AG04450 (cell line): ENCODE results near the gene TBL3. TPM values are rescaled to one million over a fixed set of nuclear protein-coding genes. Genes with fewer than 3 reads are reported as not detected.

Source experiments
- CTCF ChIA-PET: fragments of 300-600, 350-600 bp; formaldehyde crosslinking; extraction: SDS; loops from one replicate; lab custom pipeline; 2022; ENCODE audit warnings: antibody characterized with exemption, inconsistent platforms; lab: Charles Lee
- POLR2A ChIA-PET: fragments of 350-600 bp; formaldehyde crosslinking; extraction: SDS; loops from one replicate; lab custom pipeline; 2021; ENCODE audit warnings: antibody characterized with exemption, inconsistent platforms; lab: Yijun Ruan, JAX
- DNase-seq: peaks from one replicate; pipeline ENCODE4 v3.0.0-alpha.2; 2011; ENCODE audit warnings: low read depth, low spot score
- H3K27ac ChIP-seq: one replicate; pipeline ENCODE4 v1.5.1; 2012; ENCODE audit warnings: low read depth, low read length, control low read depth
- H3K27me3 ChIP-seq: one replicate; pipeline ENCODE4 v1.6.0; 2012; ENCODE audit warnings: low read length; ENCODE audit not compliant: control insufficient read depth, insufficient read depth
- H3K4me3 ChIP-seq: 2 replicates; pipeline ENCODE4 v1.5.1; 2011; ENCODE audit warnings: mild to moderate bottlenecking, low read depth, low read length, control low read depth
- H3K9me3 ChIP-seq: 2 replicates; pipeline ENCODE4 v1.5.1; 2012; ENCODE audit warnings: low read length; ENCODE audit not compliant: control insufficient read depth, insufficient read depth
- polyA plus RNA-seq: library from polyadenylated mRNA; depleted of rRNA; stranded (reverse); fragments of >200 nt; gene quantifications from 2 replicates; pipeline ENCODE4 v1.2.3, GENCODE V29; 2011
- TF ChIP-seq, protein P1 (sequence below): IDR thresholded peaks from 2 replicates; pipeline ENCODE4 v1.5.1; 2011; ENCODE audit warnings: low read depth, low read length, control low read depth, inconsistent platforms

TBL3 gene
- polyA plus RNA-seq, 1 experiment, result 13.7 TPM

GRCh38 chr16:1926271-1926670, 45.6 kb upstream of the TBL3 start:
- no peak for DNase-seq
- Histone ChIP-seq H3K9me3 (no peaks in the 10 kb centered on the region; the same call in 1 of the 2 replicates), H3K27me3 (peaks cover 40% of the 10 kb centered on the region), H3K27ac (no peak overlapping the region), H3K4me3 (no peak overlapping the region)
- ChIA-PET POLR2A (no interaction called here), CTCF (interaction anchor here (0.6 to 1.0 kb wide), 2 partner anchors 41 to 62 kb away, joined by 5 to 8 read pairs; no protein-coding TSS in a partner anchor)
- TF ChIP-seq, protein P1, sequence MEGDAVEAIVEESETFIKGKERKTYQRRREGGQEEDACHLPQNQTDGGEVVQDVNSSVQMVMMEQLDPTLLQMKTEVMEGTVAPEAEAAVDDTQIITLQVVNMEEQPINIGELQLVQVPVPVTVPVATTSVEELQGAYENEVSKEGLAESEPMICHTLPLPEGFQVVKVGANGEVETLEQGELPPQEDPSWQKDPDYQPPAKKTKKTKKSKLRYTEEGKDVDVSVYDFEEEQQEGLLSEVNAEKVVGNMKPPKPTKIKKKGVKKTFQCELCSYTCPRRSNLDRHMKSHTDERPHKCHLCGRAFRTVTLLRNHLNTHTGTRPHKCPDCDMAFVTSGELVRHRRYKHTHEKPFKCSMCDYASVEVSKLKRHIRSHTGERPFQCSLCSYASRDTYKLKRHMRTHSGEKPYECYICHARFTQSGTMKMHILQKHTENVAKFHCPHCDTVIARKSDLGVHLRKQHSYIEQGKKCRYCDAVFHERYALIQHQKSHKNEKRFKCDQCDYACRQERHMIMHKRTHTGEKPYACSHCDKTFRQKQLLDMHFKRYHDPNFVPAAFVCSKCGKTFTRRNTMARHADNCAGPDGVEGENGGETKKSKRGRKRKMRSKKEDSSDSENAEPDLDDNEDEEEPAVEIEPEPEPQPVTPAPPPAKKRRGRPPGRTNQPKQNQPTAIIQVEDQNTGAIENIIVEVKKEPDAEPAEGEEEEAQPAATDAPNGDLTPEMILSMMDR, result no peak

DNA sequence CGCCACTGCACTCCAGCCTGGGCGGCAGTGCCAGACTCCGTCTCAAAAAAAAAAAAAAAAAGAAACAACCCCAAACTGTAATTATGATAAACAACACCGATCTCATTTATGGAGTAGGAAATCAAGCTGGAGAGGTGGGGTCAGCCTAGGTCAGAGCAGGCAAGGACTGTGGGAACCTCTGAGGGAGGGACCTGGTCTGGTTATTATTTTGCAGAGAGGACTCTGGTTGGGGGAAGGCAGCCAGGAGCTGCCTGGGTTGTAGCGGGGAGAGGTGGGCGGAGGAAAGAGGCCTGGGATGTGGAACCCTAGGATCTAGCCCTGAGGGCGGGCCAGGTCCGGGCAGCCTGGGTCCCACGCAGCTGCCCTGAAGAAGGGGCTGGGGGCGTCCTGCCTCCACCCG, 42.7 kb upstream of the TBL3 start:
- Histone ChIP-seq H3K9me3 (no peaks in the 10 kb centered on the region), H3K27ac (no peak overlapping the region), H3K4me3 (peak overlapping the region; percentile 63), H3K27me3 (peaks cover 15% of the 10 kb centered on the region)
- ChIA-PET POLR2A (interaction anchor here (0.6 to 1.0 kb wide), 3 partner anchors 14 to 235 kb away, joined by 3 to 6 read pairs (median 5); partner anchors contain the start of genes MSRB1 and RPS2), CTCF (interaction anchor here (0.6 to 5.8 kb wide), 14 partner anchors 12 to 308 kb away, joined by 3 to 83 read pairs (median 6); partner anchors contain the start of genes FAHD1 and MEIOB)
- TF ChIP-seq, protein P1, result no peak
- DNase-seq, result no peak

- Histone ChIP-seq H3K27ac (no peak overlapping the region), H3K27me3 (peaks cover 9% of the 10 kb centered on the region), H3K9me3 (no peaks in the 10 kb centered on the region), H3K4me3 (peak overlapping the region; percentile 63)
- TF ChIP-seq, protein P1, result peak; percentile 61
- ChIA-PET POLR2A (interaction anchor here (0.6 to 1.0 kb wide), 2 partner anchors 13 to 35 kb away, joined by 3 to 6 read pairs; partner anchors contain the start of genes MSRB1 and RPS2), CTCF (interaction anchor here (0.5 to 5.8 kb wide), 16 partner anchors 12 to 223 kb away, joined by 3 to 83 read pairs (median 4); partner anchors contain the start of genes FAHD1 and MEIOB)
- DNase-seq, result peak; percentile 32
Measured at GRCh38 chr16:1929578-1930337, 42.1 kb upstream of the TBL3 start.

DNA sequence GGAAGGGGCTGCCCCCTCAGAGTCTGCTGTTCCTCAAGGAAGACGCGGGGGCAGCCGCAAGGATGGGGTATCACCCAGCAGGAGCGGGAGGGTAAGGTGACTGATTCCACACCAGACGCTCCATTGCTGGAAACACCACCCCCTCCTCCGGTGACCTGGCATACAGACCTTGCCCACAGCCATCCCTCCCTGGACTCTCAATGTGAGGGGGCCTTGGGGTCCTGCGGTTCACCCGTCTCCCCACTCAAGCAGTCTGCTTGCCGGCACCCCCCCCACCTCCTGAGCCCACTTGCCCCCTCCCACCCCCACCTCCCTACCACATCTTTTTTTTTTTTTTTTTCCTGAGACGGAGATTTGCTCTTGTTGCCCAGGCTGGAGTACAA, 41.5 kb upstream of the TBL3 start:
- Histone ChIP-seq H3K27ac (no peak overlapping the region), H3K4me3 (no peak overlapping the region), H3K27me3 (peaks cover 7% of the 10 kb centered on the region), H3K9me3 (no peaks in the 10 kb centered on the region)
- DNase-seq, result no peak
- ChIA-PET POLR2A (no interaction called here), CTCF (interaction anchor here (0.5 to 5.8 kb wide), 8 partner anchors 11 to 73 kb away, joined by 3 to 83 read pairs (median 5); partner anchors contain the start of gene MEIOB)
- TF ChIP-seq, protein P1, result no peak
